ENCODE data around the gene CST9. TPM values are rescaled to one million over a fixed set of nuclear protein-coding genes. Genes with fewer than 3 reads are reported as not detected.

Gene CST9
- total RNA-seq, 1 experiment from 2014 or later: not detected

GRCh38 chr20:23598481-23598880, 7.2 kb downstream of the CST9 start:
- Histone ChIP-seq H4K8ac (replicated peaks; ENCODE audit: insufficient read length, low read depth, low read length) (no peak overlapping the region), H3K23ac (ENCODE audit: insufficient read length, low read depth, low read length) (no peak overlapping the region), H2BK12ac (ENCODE audit: insufficient read length, low read depth, low read length) (no peak overlapping the region), H3K4me2 (ENCODE audit: insufficient read depth, insufficient read length, low read length) (no peak overlapping the region), H2AK5ac (ENCODE audit: insufficient read length, low read length) (no peak overlapping the region), H3K27me3 (ENCODE audit: insufficient read depth, low read length) (no peaks in the 10 kb centered on the region), H2BK5ac (ENCODE audit: insufficient read length, low read length) (no peak overlapping the region), H2BK20ac (ENCODE audit: low read depth, low read length, poor library complexity, severe bottlenecking) (no peak overlapping the region), H3T11ph (ENCODE audit: low read length) (no peak overlapping the region), H3K9ac (ENCODE audit: extremely low read depth, insufficient read length, low read length) (no peak overlapping the region), H3K9me3 (ENCODE audit: control insufficient read depth, low read depth, low read length) (no peaks in the 10 kb centered on the region), H3K56ac (ENCODE audit: insufficient read length, low read depth, low read length) (no peak overlapping the region), H3K23me2 (ENCODE audit: insufficient read length, low read depth, low read length, poor library complexity, severe bottlenecking) (no peaks in the 10 kb centered on the region), H3K14ac (ENCODE audit: insufficient read depth, low read length) (no peak overlapping the region), H4K5ac (ENCODE audit: insufficient read length, low read depth, low read length) (no peak overlapping the region), H4K91ac (ENCODE audit: insufficient read length, low read depth, low read length) (no peak overlapping the region), H3K79me1 (ENCODE audit: insufficient read depth, low read depth, low read length, poor library complexity, severe bottlenecking) (no peaks in the 10 kb centered on the region), H3K79me2 (ENCODE audit: insufficient read depth, low read length) (no peaks in the 10 kb centered on the region), H2BK120ac (ENCODE audit: low read depth, low read length, poor library complexity, severe bottlenecking) (no peak overlapping the region), H3K18ac (ENCODE audit: insufficient read length, low read depth, low read length) (no peak overlapping the region), H3K4me1 (ENCODE audit: insufficient read depth, low read length) (no peaks in the 10 kb centered on the region), H4K20me1 (ENCODE audit: control insufficient read depth, insufficient read depth, insufficient read length) (no peaks in the 10 kb centered on the region), H2BK15ac (ENCODE audit: low read depth, low read length) (no peak overlapping the region), H2AFZ (ENCODE audit: low read length) (no peak overlapping the region), H3K27ac (ENCODE audit: insufficient read length, low read depth, low read length) (no peak overlapping the region), H3K4ac (ENCODE audit: low read depth, low read length) (no peak overlapping the region)
- Mint-ChIP-seq H3K9me3 (no peaks in the 10 kb centered on the region; a peak in 2 of 5 replicates), H3K27me3 (ENCODE audit: low read depth) (peaks cover 7% of the 10 kb centered on the region; the same call in 1 of the 2 replicates), H3K4me3 (no peak overlapping the region), H3K4me1 (peaks cover 0 to 21% of the 10 kb centered on the region in 2 experiments; a peak in 2 of 4 replicates), H3K36me3 (ENCODE audit: insufficient read depth in 1 of 3, low read depth in 3 of 3) (no peaks in the 10 kb centered on the region), H3K27ac (no peak overlapping the region)
- DNase-seq: no peak
- TF ChIP-seq CTCF (conservative IDR thresholded peaks at IDR 0.05): no peak
